Progenitor cell of endocrine pancreas (in vitro differentiated cells): ENCODE measurements around the gene HSD11B1L. TPM values are rescaled to one million over a fixed set of nuclear protein-coding genes. Genes with fewer than 3 reads are reported as not detected.

ENCODE experiments used
- DNase-seq: peaks from one replicate; pipeline ENCODE4 v3.0.0; 2021; ENCODE audit warnings: low spot score; ENCODE audit not compliant: unreplicated experiment
- H3K27ac Mint-ChIP-seq: 2 replicates; pipeline ENCODE4 v1.8.0; 2021; ENCODE audit warnings: mild to moderate bottlenecking, moderate library complexity, mixed read lengths
- H3K27me3 Mint-ChIP-seq: 2 replicates; pipeline ENCODE4 v1.8.0; 2021; ENCODE audit warnings: mixed read lengths
- H3K36me3 Mint-ChIP-seq: 2 replicates; pipeline ENCODE4 v1.8.0; 2022; ENCODE audit warnings: mixed read lengths; ENCODE audit not compliant: insufficient read depth
- H3K4me1 Mint-ChIP-seq: 2 replicates; pipeline ENCODE4 v1.8.0; 2021; ENCODE audit warnings: low read depth, mixed read lengths
- H3K4me3 Mint-ChIP-seq: 2 replicates; pipeline ENCODE4 v1.8.0; 2021; ENCODE audit warnings: low read depth, mild to moderate bottlenecking, moderate library complexity, mixed read lengths
- H3K9me3 Mint-ChIP-seq: 2 replicates; pipeline ENCODE4 v1.8.0; 2021; ENCODE audit warnings: low read depth, mixed read lengths
- CTCF ChIP-seq: fragments of 200-600 bp; sonication (generic); IDR thresholded peaks from one replicate; pipeline ENCODE4 v1.5.0; 2021; ENCODE audit warnings: antibody characterized with exemption, mild to moderate bottlenecking; ENCODE audit not compliant: unreplicated experiment
- total RNA-seq: library from RNA; stranded (reverse); gene quantifications from 2 replicates; pipeline ENCODE4 v1.2.1, GENCODE V29; 2021

The HSD11B1L gene
- total RNA-seq, 1 donor from 2014 or later, result 20.1 TPM

- Mint-ChIP-seq H3K9me3 (no peaks in the 10 kb centered on the region), H3K4me3 (no peak overlapping the region), H3K27ac (no peak overlapping the region), H3K4me1 (peaks cover 8% of the 10 kb centered on the region), H3K36me3 (peaks cover 5% of the 10 kb centered on the region), H3K27me3 (no peaks in the 10 kb centered on the region)
- TF ChIP-seq CTCF, result no peak
- DNase-seq, result no peak
These were observed 14.3 kb downstream of the HSD11B1L start for GRCh38 chr19:5694956-5695648.

- no peak for DNase-seq
- Mint-ChIP-seq H3K36me3 (peaks cover 8% of the 10 kb centered on the region), H3K4me3 (no peak overlapping the region), H3K27ac (no peak overlapping the region), H3K9me3 (no peaks in the 10 kb centered on the region), H3K27me3 (no peaks in the 10 kb centered on the region), H3K4me1 (peaks cover 5% of the 10 kb centered on the region)
- no peak for TF ChIP-seq CTCF
These were observed 14.9 kb downstream of the HSD11B1L start for GRCh38 chr19:5695649-5696195.

GRCh38 chr19:5696196-5697021 is 15.6 kb downstream of the HSD11B1L start:
- no peak for DNase-seq

GRCh38 chr19:5697022-5697889 is 16.4 kb downstream of the HSD11B1L start:
- Mint-ChIP-seq H3K27ac (peak overlapping the region; percentile 79), H3K9me3 (no peaks in the 10 kb centered on the region), H3K36me3 (peaks cover 16% of the 10 kb centered on the region), H3K4me1 (no peaks in the 10 kb centered on the region), H3K27me3 (no peaks in the 10 kb centered on the region), H3K4me3 (no peak overlapping the region)
- DNase-seq, result no peak
- TF ChIP-seq CTCF, result no peak

More at GRCh38 chr19:5696196-5697021, 15.6 kb downstream of the HSD11B1L start:
- H3K9me3 Mint-ChIP-seq, result no peaks in the 10 kb centered on the region
- H3K36me3 Mint-ChIP-seq, result peaks cover 13% of the 10 kb centered on the region
- no peak overlapping the region for H3K4me3 Mint-ChIP-seq
- H3K27me3 Mint-ChIP-seq, result no peaks in the 10 kb centered on the region
- H3K27ac Mint-ChIP-seq, result peak overlapping the region; percentile 79
- peaks cover 2% of the 10 kb centered on the region for H3K4me1 Mint-ChIP-seq
- no peak for TF ChIP-seq CTCF
